GM23338 (cell line): ENCODE data around the gene PAX5. TPM values are rescaled to one million over a fixed set of nuclear protein-coding genes. Genes with fewer than 3 reads are reported as not detected.

Source experiments
- ATAC-seq: fragments of 200-7000 bp; cut with Tn5 transposase; 3 replicates; pipeline ENCODE4 v1.9.1; 2020
- DNase-seq: peaks from one replicate; pipeline ENCODE4 v3.0.0-alpha.2; 2015; ENCODE audit warnings: low spot score
- H2AFZ ChIP-seq: fragments of 200-600 bp; sonication (generic); 2 replicates; pipeline ENCODE4 v1.8.0; 2016; ENCODE audit warnings: antibody characterized with exemption, mild to moderate bottlenecking, moderate library complexity
- H3F3A ChIP-seq: fragments of 200-600 bp; sonication (generic); replicated peaks from 2 replicates; pipeline ENCODE4 v1.8.0; 2017; ENCODE audit warnings: antibody characterized with exemption, mixed run types, low read depth
- H3K27ac ChIP-seq: fragments of 200-600 bp; sonication (generic); 2 replicates; pipeline ENCODE4 v1.6.1; 2016; ENCODE audit warnings: low read depth
- H3K27me3 ChIP-seq: fragments of 200-600 bp; sonication (generic); 2 replicates; pipeline ENCODE4 v1.8.0; 2016; ENCODE audit warnings: mild to moderate bottlenecking, mixed run types, moderate library complexity; ENCODE audit not compliant: insufficient read depth
- H3K36me3 ChIP-seq: fragments of 200-600 bp; sonication (generic); 2 replicates; pipeline ENCODE4 v1.8.0; 2016; ENCODE audit warnings: mild to moderate bottlenecking; ENCODE audit not compliant: insufficient read depth
- H3K4me1 ChIP-seq: fragments of 200-600 bp; sonication (generic); 2 replicates; pipeline ENCODE4 v1.8.0; 2016; ENCODE audit warnings: mild to moderate bottlenecking, moderate library complexity; ENCODE audit not compliant: insufficient read depth
- H3K4me2 ChIP-seq: fragments of 200-600 bp; sonication (generic); 2 replicates; pipeline ENCODE4 v1.7.1; 2017; ENCODE audit warnings: mixed run types
- H3K4me3 ChIP-seq: fragments of 200-600 bp; sonication (generic); 2 replicates; pipeline ENCODE4 v1.6.1; 2016; ENCODE audit warnings: mixed run types
- H3K79me2 ChIP-seq: fragments of 200-600 bp; sonication (generic); replicated peaks from 2 replicates; pipeline ENCODE4 v1.8.0; 2017; ENCODE audit warnings: mild to moderate bottlenecking; ENCODE audit not compliant: insufficient read depth
- H3K9me2 ChIP-seq: fragments of 200-600 bp; sonication (generic); 2 replicates; pipeline ENCODE4 v1.8.0; 2017; ENCODE audit not compliant: insufficient read depth
- H4K20me1 ChIP-seq: fragments of 200-600 bp; sonication (generic); replicated peaks from 2 replicates; pipeline ENCODE4 v1.8.0; 2017; ENCODE audit warnings: mild to moderate bottlenecking; ENCODE audit not compliant: insufficient read depth
- H3K27ac Mint-ChIP-seq: 2 replicates; pipeline ENCODE4 v1.8.0; 2020; ENCODE audit warnings: inconsistent platforms, mild to moderate bottlenecking, moderate library complexity, mixed read lengths
- H3K27me3 Mint-ChIP-seq: 3 replicates; pipeline ENCODE4 v1.8.0; 2022; ENCODE audit warnings: low read depth, mild to moderate bottlenecking, moderate library complexity, mixed read lengths, inconsistent platforms; ENCODE audit not compliant: insufficient read depth, poor library complexity
- H3K36me3 Mint-ChIP-seq: 3 replicates; pipeline ENCODE4 v1.8.0; 2021; ENCODE audit warnings: low read depth, mild to moderate bottlenecking, inconsistent platforms, moderate library complexity, mixed read lengths
- H3K4me1 Mint-ChIP-seq: 3 replicates; pipeline ENCODE4 v1.8.0; 2020; ENCODE audit warnings: mild to moderate bottlenecking, inconsistent platforms, mixed read lengths
- H3K4me3 Mint-ChIP-seq: 3 replicates; pipeline ENCODE4 v1.8.0; 2021; ENCODE audit warnings: moderate library complexity, mild to moderate bottlenecking, inconsistent platforms, mixed read lengths
- H3K9me3 Mint-ChIP-seq: 3 replicates; pipeline ENCODE4 v1.8.0; 2020; ENCODE audit warnings: moderate library complexity, mild to moderate bottlenecking, inconsistent platforms, mixed read lengths
- CREB1 ChIP-seq: fragments of 250-450 bp; sonication (Bioruptor Pico); IDR thresholded peaks from 2 replicates; pipeline ENCODE4 v1.5.0; 2020; ENCODE audit warnings: low read depth, mild to moderate bottlenecking, moderate library complexity
- EZH2 ChIP-seq: fragments of 200-600 bp; sonication (generic); IDR thresholded peaks from one replicate; pipeline ENCODE4 v1.8.0; 2017; ENCODE audit warnings: antibody characterized with exemption, mild to moderate bottlenecking, low read depth; ENCODE audit not compliant: unreplicated experiment
- EZH2phosphoT487 ChIP-seq: fragments of 200-600 bp; sonication (generic); IDR thresholded peaks from one replicate; pipeline ENCODE4 v1.8.1; 2018; ENCODE audit warnings: antibody characterized with exemption; ENCODE audit not compliant: unreplicated experiment
- JUNB ChIP-seq: IDR thresholded peaks from one replicate; pipeline ENCODE4 v1.6.1; 2016; ENCODE audit warnings: antibody characterized with exemption; ENCODE audit not compliant: unreplicated experiment
- NANOG ChIP-seq: IDR thresholded peaks from 2 replicates; pipeline ENCODE4 v1.6.1; 2016; ENCODE audit warnings: antibody characterized with exemption, borderline replicate concordance
- POLR2AphosphoS5 ChIP-seq: IDR thresholded peaks from 2 replicates; pipeline ENCODE4 v1.6.1; 2016; ENCODE audit warnings: antibody characterized with exemption, low read depth
- STAT1 ChIP-seq: IDR thresholded peaks from one replicate; pipeline ENCODE4 v1.6.1; 2016; ENCODE audit warnings: antibody characterized with exemption; ENCODE audit not compliant: unreplicated experiment
- ZNF114 ChIP-seq: fragments of 250-450 bp; sonication (Bioruptor Pico); IDR thresholded peaks from 2 replicates; pipeline ENCODE4 v1.5.0; 2020; ENCODE audit warnings: mild to moderate bottlenecking, moderate library complexity
- polyA plus RNA-seq: library from polyadenylated mRNA; unstranded; fragments of >200 nt; fragmentation: Nextera tagmentation; extraction: Ambion mirVana; gene quantifications from 2 replicates; pipeline ENCODE4 v1.2.1, GENCODE V29; 2016
- total RNA-seq: library from RNA; depleted of rRNA; stranded (reverse); fragments of >200 nt; shearing (Covaris generic); gene quantifications from 2 replicates; pipeline ENCODE4 v1.2.3, GENCODE V29; 2014
- TF ChIP-seq, protein P1 (sequence below): IDR thresholded peaks from 2 replicates; pipeline ENCODE4 v1.6.1; 2016; ENCODE audit warnings: antibody characterized with exemption
- TF ChIP-seq, protein P2 (sequence below): IDR thresholded peaks from one replicate; pipeline ENCODE4 v1.6.1; 2018; ENCODE audit warnings: antibody characterized with exemption; ENCODE audit not compliant: unreplicated experiment
- TF ChIP-seq, protein P3 (sequence below), 2 experiments: fragments of 200-600 bp in 1 of 2; sonication (generic) in 1 of 2; conservative IDR thresholded peaks; 2 replicates each; pipeline versions ENCODE4 v1.5.1 to v1.6.1; 2016 to 2017; ENCODE audit warnings: antibody characterized with exemption in 2 of 2, low read depth in 2 of 2, mild to moderate bottlenecking in 2 of 2, moderate library complexity in 1 of 2

The PAX5 gene
- total and polyA plus RNA-seq, 2 experiments from 2014 or later: 0.17 to 0.60 TPM

DNA sequence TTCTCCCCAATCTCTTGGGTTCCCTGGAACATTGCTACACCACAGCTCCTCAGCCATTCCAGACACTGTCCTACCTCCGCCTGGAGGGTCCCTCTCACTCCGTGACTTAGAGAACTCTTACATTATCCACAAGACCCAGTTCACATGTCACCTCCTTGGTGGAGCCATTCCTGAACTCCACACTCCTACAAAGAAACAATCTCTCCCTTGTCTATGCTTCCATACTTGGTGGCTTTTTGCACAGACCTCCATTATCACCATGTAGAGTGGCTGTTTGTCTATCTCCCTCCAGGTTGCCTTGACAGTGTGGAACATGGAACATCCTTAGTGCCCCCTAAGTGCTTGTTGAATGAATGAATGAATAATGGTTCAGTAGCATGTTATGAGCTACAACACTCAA lies 105.9 kb downstream of the PAX5 start:
- H3K4me3 Mint-ChIP-seq: no peak overlapping the region
- Histone ChIP-seq H3K4me3 (no peak overlapping the region), H3K27ac (no peak overlapping the region), H3K4me1 (no peaks in the 10 kb centered on the region), H2AFZ (no peak overlapping the region), H3F3A (no peaks in the 10 kb centered on the region), H3K27me3 (no peaks in the 10 kb centered on the region), H3K36me3 (no peaks in the 10 kb centered on the region), H3K9me2 (no peaks in the 10 kb centered on the region), H3K4me2 (no peak overlapping the region), H4K20me1 (no peaks in the 10 kb centered on the region), H3K79me2 (no peaks in the 10 kb centered on the region)
- TF ChIP-seq EZH2 (no peak), NANOG (no peak)
- TF ChIP-seq, protein P1, sequence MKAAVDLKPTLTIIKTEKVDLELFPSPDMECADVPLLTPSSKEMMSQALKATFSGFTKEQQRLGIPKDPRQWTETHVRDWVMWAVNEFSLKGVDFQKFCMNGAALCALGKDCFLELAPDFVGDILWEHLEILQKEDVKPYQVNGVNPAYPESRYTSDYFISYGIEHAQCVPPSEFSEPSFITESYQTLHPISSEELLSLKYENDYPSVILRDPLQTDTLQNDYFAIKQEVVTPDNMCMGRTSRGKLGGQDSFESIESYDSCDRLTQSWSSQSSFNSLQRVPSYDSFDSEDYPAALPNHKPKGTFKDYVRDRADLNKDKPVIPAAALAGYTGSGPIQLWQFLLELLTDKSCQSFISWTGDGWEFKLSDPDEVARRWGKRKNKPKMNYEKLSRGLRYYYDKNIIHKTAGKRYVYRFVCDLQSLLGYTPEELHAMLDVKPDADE: no peak
- no peak overlapping the region for H3K27ac Mint-ChIP-seq
- no peaks in the 10 kb centered on the region for H3K36me3 Mint-ChIP-seq
- DNase-seq: no peak
- no peak for ATAC-seq
- H3K9me3 Mint-ChIP-seq: peaks cover 8% of the 10 kb centered on the region; the same call in 2 of the 3 replicates
- peaks cover 3% of the 10 kb centered on the region for H3K27me3 Mint-ChIP-seq
- no peaks in the 10 kb centered on the region for H3K4me1 Mint-ChIP-seq

DNA sequence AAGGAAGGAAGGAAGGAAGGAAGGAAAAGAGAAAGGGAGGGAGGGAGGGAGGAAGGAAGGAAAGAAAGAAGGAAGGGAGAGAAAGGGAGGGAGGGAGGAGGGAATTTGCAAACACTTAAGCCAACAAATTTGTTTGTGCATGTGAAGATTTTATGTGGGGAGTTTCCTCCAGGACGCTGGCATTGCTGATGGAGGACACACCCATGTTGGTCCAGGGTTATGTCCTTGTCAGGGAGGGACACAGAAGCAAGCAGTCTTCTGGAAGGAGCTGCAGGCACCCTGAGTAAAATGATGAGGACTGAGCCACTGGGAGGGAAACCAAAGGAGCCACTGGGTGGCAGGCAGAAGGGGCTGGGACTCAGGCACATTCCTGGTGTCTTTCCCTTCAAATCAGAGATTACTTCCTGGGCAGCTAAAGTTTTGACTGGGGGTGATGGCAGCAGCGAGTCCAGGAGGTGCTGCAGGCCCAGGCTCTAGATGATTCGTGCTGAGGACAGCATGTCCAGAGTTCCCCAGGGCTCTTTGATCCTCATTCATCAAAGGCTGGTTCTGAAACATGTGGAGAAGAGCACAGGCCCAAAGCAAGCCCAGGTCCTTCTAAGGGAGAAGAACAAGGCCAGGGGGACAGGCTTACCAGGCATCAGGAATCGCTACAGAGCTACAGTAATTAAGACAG lies 109.2 kb downstream of the PAX5 start:
- H3K9me3 Mint-ChIP-seq: no peaks in the 10 kb centered on the region
- no peak overlapping the region for H2AFZ ChIP-seq
- DNase-seq (no peak), ATAC-seq (0 out of 3 replicates have a peak, but pooled peaks have one; percentile 27)
- no peaks in the 10 kb centered on the region for H3K4me1 ChIP-seq
- no peak overlapping the region for H3K4me2 ChIP-seq
- no peaks in the 10 kb centered on the region for H3F3A ChIP-seq
- H3K4me3 Mint-ChIP-seq: no peak overlapping the region
- H3K79me2 ChIP-seq: no peaks in the 10 kb centered on the region
- H4K20me1 ChIP-seq: no peaks in the 10 kb centered on the region
- no peaks in the 10 kb centered on the region for H3K27me3 ChIP-seq
- H3K27me3 Mint-ChIP-seq: peaks cover 3% of the 10 kb centered on the region
- H3K4me1 Mint-ChIP-seq: no peaks in the 10 kb centered on the region
- no peaks in the 10 kb centered on the region for H3K9me2 ChIP-seq
- no peak overlapping the region for H3K4me3 ChIP-seq
- no peak overlapping the region for H3K27ac ChIP-seq
- no peak overlapping the region for H3K27ac Mint-ChIP-seq
- no peaks in the 10 kb centered on the region for H3K36me3 ChIP-seq
- H3K36me3 Mint-ChIP-seq: no peaks in the 10 kb centered on the region
- TF ChIP-seq, protein P2, sequence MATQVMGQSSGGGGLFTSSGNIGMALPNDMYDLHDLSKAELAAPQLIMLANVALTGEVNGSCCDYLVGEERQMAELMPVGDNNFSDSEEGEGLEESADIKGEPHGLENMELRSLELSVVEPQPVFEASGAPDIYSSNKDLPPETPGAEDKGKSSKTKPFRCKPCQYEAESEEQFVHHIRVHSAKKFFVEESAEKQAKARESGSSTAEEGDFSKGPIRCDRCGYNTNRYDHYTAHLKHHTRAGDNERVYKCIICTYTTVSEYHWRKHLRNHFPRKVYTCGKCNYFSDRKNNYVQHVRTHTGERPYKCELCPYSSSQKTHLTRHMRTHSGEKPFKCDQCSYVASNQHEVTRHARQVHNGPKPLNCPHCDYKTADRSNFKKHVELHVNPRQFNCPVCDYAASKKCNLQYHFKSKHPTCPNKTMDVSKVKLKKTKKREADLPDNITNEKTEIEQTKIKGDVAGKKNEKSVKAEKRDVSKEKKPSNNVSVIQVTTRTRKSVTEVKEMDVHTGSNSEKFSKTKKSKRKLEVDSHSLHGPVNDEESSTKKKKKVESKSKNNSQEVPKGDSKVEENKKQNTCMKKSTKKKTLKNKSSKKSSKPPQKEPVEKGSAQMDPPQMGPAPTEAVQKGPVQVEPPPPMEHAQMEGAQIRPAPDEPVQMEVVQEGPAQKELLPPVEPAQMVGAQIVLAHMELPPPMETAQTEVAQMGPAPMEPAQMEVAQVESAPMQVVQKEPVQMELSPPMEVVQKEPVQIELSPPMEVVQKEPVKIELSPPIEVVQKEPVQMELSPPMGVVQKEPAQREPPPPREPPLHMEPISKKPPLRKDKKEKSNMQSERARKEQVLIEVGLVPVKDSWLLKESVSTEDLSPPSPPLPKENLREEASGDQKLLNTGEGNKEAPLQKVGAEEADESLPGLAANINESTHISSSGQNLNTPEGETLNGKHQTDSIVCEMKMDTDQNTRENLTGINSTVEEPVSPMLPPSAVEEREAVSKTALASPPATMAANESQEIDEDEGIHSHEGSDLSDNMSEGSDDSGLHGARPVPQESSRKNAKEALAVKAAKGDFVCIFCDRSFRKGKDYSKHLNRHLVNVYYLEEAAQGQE: no peak
- TF ChIP-seq NANOG (no peak), STAT1 (no peak), EZH2phosphoT487 (no peak), CREB1 (CRISPR knock-in tag) (no peak), ZNF114 (CRISPR knock-in tag) (no peak), POLR2AphosphoS5 (no peak), EZH2 (no peak), JUNB (no peak)
- TF ChIP-seq, protein P3, sequence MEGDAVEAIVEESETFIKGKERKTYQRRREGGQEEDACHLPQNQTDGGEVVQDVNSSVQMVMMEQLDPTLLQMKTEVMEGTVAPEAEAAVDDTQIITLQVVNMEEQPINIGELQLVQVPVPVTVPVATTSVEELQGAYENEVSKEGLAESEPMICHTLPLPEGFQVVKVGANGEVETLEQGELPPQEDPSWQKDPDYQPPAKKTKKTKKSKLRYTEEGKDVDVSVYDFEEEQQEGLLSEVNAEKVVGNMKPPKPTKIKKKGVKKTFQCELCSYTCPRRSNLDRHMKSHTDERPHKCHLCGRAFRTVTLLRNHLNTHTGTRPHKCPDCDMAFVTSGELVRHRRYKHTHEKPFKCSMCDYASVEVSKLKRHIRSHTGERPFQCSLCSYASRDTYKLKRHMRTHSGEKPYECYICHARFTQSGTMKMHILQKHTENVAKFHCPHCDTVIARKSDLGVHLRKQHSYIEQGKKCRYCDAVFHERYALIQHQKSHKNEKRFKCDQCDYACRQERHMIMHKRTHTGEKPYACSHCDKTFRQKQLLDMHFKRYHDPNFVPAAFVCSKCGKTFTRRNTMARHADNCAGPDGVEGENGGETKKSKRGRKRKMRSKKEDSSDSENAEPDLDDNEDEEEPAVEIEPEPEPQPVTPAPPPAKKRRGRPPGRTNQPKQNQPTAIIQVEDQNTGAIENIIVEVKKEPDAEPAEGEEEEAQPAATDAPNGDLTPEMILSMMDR (conservative IDR thresholded peaks at IDR 0.05; ENCODE audit: low read depth in 2 of 2): no peak
- TF ChIP-seq, protein P1: no peak
